ENCODE results near the gene ZKSCAN3. TPM values are rescaled to one million over a fixed set of nuclear protein-coding genes. Genes with fewer than 3 reads are reported as not detected.

Gene ZKSCAN3
- total RNA-seq, 1 donor from 2014 or later = 9.5 TPM

GRCh38 chr6:28343898-28344677 is 5.7 kb upstream of the ZKSCAN3 start:
- no peak for DNase-seq (ENCODE audit: low spot score)
- no peak for TF ChIP-seq CTCF (IDR thresholded peaks at IDR 0.05; ENCODE audit: unreplicated experiment)
- Mint-ChIP-seq H3K4me3 (ENCODE audit: unreplicated experiment) (no peak overlapping the region), H3K4me1 (ENCODE audit: unreplicated experiment) (peaks cover 5% of the 10 kb centered on the region), H3K36me3 (ENCODE audit: low read depth, unreplicated experiment) (no peaks in the 10 kb centered on the region), H3K27me3 (ENCODE audit: unreplicated experiment) (no peaks in the 10 kb centered on the region), H3K9me3 (ENCODE audit: unreplicated experiment) (no peaks in the 10 kb centered on the region), H3K27ac (ENCODE audit: unreplicated experiment) (no peak overlapping the region)

- Mint-ChIP-seq H3K36me3 (ENCODE audit: low read depth, unreplicated experiment) (no peaks in the 10 kb centered on the region), H3K4me3 (ENCODE audit: unreplicated experiment) (no peak overlapping the region), H3K9me3 (ENCODE audit: unreplicated experiment) (no peaks in the 10 kb centered on the region), H3K27ac (ENCODE audit: unreplicated experiment) (no peak overlapping the region), H3K4me1 (ENCODE audit: unreplicated experiment) (peaks cover 13% of the 10 kb centered on the region), H3K27me3 (ENCODE audit: unreplicated experiment) (no peaks in the 10 kb centered on the region)
- no peak for TF ChIP-seq CTCF (IDR thresholded peaks at IDR 0.05; ENCODE audit: unreplicated experiment)
- no peak for DNase-seq (ENCODE audit: low spot score)
Observed at GRCh38 chr6:28345201-28345600, 4.5 kb upstream of the ZKSCAN3 start.

GRCh38 chr6:28347119-28347518 is 2.6 kb upstream of the ZKSCAN3 start:
- Mint-ChIP-seq H3K4me1 (ENCODE audit: unreplicated experiment) (peaks cover 22% of the 10 kb centered on the region), H3K36me3 (ENCODE audit: low read depth, unreplicated experiment) (no peaks in the 10 kb centered on the region), H3K9me3 (ENCODE audit: unreplicated experiment) (no peaks in the 10 kb centered on the region), H3K27me3 (ENCODE audit: unreplicated experiment) (no peaks in the 10 kb centered on the region), H3K4me3 (ENCODE audit: unreplicated experiment) (no peak overlapping the region), H3K27ac (ENCODE audit: unreplicated experiment) (peak overlapping the region; percentile 10)
- DNase-seq (ENCODE audit: low spot score) = no peak
- no peak for TF ChIP-seq CTCF (IDR thresholded peaks at IDR 0.05; ENCODE audit: unreplicated experiment)

GRCh38 chr6:28349344-28349891 is 329 bp upstream of the ZKSCAN3 start:
- H3K9me3 Mint-ChIP-seq (ENCODE audit: unreplicated experiment) = no peaks in the 10 kb centered on the region
- peaks cover 22% of the 10 kb centered on the region for H3K4me1 Mint-ChIP-seq (ENCODE audit: unreplicated experiment)
- TF ChIP-seq CTCF (IDR thresholded peaks at IDR 0.05; ENCODE audit: unreplicated experiment) = no peak
- H3K36me3 Mint-ChIP-seq (ENCODE audit: low read depth, unreplicated experiment) = peaks cover 8% of the 10 kb centered on the region
- DNase-seq (ENCODE audit: low spot score) = no peak
- H3K27me3 Mint-ChIP-seq (ENCODE audit: unreplicated experiment) = peaks cover 4% of the 10 kb centered on the region
- peak overlapping the region; percentile 93 for H3K27ac Mint-ChIP-seq (ENCODE audit: unreplicated experiment)
- peak overlapping the region; percentile 100 for H3K4me3 Mint-ChIP-seq (ENCODE audit: unreplicated experiment)

GRCh38 chr6:28351087-28351486 is 1.3 kb downstream of the ZKSCAN3 start:
- H3K4me3 Mint-ChIP-seq (ENCODE audit: unreplicated experiment) = no peak overlapping the region
- H3K36me3 Mint-ChIP-seq (ENCODE audit: low read depth, unreplicated experiment) = peaks cover 8% of the 10 kb centered on the region
- H3K4me1 Mint-ChIP-seq (ENCODE audit: unreplicated experiment) = peaks cover 31% of the 10 kb centered on the region
- DNase-seq (ENCODE audit: low spot score) = no peak
- peaks cover 4% of the 10 kb centered on the region for H3K27me3 Mint-ChIP-seq (ENCODE audit: unreplicated experiment)
- H3K27ac Mint-ChIP-seq (ENCODE audit: unreplicated experiment) = no peak overlapping the region
- no peaks in the 10 kb centered on the region for H3K9me3 Mint-ChIP-seq (ENCODE audit: unreplicated experiment)
- TF ChIP-seq CTCF (IDR thresholded peaks at IDR 0.05; ENCODE audit: unreplicated experiment) = no peak
